ENCODE results near the gene ESPN.

DNA sequence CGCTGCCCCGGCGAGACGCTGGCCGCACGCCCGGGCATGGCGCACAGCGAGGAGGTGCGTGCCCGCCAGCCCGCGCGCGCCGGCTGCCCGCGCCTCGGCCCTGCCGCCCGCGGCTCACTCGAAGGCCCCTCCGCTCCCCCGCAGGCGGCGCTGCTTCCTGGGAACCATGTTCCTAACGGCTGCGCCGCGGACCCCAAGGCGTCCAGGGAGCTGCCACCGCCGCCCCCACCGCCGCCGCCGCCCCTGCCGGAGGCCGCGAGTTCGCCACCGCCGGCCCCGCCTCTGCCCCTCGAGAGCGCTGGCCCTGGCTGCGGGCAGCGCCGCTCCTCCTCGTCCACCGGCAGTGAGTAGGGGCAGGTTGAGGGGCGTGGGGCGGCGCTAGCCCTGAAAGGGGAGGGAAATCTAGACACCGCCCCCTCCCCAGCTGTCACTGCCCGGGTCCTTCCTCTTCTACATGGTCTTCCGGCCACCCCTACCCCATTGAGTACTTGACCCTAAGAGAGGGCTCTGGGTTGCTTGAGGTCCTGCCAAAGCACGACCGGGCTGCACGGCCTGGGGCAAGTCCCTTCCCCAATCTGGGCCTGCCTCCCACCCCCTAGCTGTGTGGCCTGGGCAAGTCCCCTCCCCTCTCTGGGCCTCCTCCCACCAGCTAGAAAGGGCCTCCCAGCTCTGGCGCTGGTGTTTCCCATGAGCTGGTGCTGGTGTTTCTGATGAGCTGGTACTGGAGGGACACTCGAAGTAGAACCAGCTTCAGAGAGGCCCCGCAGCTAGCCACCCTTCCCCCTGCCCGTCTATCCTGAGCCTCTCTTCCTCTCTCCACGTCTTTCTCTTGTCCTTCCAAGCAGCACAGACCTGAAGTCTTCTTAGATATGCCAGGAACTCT is 24.4 kb downstream of the ESPN start:
- no peak for TF ChIP-seq POLR2AphosphoS5 (IDR thresholded peaks at IDR 0.05; ENCODE audit: low read depth, low read length)
- TF ChIP-seq POLR2A (IDR thresholded peaks at IDR 0.05; ENCODE audit: low read depth, low read length) = no peak
- no peak for TF ChIP-seq TAF1 (IDR thresholded peaks at IDR 0.05; ENCODE audit: borderline replicate concordance, low read depth, low read length)

Data from GM12892 (cell line).